Measurements from ENCODE around the gene FBN3.
"Not testable (repeated sequence)": the region's sequence is repeated elsewhere in the genome, so short reads cannot be mapped to it uniquely, and the experiment has no call there.

Gene FBN3

DNA sequence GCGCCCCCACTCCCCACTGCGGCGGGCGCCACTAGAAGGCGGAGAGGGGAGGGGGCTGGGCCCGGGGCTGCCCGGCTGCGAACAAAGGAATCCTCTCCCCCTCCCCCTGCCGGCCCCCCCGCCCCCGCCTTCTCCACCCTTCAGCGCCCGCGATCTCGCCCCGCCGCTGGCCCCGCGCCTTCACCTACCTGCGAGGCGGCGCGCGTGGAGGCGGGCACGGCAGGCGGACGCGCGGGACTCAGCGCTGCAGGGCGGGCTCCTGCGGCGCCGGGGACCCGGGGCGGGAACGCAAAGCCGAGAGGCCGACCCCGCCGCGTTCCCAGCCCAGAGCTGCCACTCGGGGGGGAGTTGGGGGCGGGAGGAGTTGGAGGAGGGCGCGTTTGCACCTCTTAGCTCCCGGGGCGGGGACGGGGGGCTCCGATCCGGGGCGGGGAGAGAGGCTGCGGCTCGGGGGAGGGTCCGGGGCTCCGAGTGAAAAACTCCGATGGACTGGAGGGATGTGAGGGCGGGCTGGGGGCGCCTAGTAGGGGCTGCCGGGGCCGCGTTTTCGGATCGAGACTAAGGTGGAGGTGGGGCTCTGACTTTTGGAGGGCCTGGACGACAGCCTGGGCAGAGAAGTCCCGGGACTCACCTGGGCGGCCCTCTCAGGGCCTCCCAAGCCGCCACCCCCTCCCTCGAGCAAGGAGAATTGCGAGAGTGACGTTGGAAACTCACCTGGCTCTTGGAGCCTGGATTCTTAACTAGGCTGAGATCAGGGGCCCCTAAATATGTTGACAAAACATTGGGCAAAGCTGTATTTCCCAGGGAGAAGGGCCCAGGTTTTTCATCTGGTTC, at the start of gene FBN3:
TSS of gene FBN3 (minus strand) at position 332 of the 834 bp plus-strand sequence. CDS start 2,112 bp downstream, outside the sequence.
- no peak for DNase-seq (ENCODE audit: low read depth, low spot score)

DNA sequence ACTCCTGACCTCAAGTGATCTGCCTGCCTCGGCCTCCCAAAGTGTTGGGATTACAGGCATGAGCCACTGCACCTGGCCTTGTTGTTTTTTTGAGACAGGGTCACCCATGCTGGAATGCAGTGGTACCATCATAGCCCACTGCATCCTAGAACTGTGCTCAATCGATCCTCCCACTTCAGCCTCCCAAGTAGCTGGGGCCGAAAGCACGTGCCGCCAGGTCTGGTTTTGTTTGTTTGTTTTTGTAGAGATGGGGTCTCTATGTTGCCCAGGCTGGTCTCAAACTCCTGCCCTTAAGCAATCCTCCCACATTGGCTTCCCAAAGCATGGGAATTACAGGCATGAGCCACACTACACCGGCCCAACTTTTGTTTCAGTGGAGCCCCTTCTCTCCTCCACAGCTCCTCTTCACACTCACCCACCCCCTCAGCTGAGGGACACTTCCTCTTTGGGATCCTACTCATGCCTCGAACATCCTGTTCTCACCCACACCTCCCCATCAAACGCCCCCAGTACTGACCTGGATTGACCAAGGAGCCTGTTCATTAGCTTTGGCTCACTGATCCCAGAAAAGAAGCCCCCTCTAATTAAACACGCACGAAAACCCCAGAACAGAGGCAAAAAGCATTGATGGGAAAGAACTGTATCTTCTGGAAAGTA, 47.0 kb upstream of the FBN3 start:
- no peak for DNase-seq (ENCODE audit: low read depth, low spot score)

DNA sequence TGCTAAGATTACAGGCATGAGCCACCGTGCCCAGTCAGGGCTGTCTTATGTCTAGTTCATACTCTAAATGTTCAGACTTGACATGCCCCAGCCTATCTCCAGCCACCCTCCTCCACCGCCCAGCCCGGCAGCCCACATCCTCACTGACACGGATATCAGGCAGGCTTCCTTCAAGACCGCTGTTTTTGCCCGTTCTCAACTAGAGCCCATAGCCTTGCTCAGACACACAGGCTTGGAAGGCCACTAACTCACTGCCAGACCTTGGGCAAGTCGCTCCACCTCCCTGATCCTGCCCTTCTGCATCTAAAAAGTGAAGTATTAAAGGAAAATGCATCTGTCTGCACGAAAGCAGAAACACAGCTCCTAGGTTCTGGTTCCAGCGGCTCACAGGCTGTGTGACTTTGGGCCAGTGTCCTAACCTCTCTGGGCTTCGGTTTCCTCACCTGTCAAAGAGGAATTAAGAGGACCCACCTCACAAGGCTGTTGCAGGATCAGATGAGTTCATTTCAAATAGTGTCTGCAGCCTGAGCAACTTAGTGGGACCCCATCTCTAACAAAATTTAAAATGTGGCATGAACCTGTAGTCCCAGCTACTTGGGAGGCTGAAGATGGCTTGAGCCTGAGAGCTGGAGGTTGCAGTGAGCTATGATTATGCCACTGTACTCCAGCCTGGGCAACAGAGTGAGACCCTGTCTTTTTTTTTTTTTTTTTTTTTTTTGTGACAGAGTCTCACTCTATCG, 45.3 kb upstream of the FBN3 start:
- DNase-seq (ENCODE audit: low read depth, low spot score) = no peak

DNA sequence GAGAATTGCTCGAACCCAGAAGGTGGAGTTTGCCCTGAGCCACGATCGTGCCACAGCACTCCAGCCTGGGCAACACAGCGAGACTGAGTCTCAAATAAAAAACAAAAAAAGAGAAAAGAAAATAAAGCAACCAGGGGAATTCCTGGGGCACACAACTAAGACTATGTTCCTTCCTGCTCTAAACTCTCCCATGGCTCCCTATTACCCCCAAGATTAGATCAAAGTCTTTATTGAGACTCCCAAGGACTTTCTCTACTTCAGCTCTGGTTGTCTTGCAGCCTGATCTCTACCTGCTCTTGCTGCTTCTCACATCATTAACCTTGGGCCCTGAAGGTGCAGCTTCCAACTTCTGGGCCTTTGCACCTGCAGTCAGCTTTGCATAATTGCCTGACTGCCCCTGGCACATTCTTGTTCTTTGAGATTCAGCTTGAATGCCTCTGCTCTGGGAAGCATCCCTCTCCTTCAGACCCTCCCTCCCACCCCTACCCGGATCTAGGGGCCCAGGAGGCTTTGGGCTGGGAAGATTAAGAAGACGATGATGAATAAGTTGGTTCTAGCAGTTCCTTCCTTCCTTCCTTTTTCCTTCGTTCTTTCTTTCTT, 42.9 kb upstream of the FBN3 start:
- no peak for DNase-seq (ENCODE audit: low read depth, low spot score)

DNA sequence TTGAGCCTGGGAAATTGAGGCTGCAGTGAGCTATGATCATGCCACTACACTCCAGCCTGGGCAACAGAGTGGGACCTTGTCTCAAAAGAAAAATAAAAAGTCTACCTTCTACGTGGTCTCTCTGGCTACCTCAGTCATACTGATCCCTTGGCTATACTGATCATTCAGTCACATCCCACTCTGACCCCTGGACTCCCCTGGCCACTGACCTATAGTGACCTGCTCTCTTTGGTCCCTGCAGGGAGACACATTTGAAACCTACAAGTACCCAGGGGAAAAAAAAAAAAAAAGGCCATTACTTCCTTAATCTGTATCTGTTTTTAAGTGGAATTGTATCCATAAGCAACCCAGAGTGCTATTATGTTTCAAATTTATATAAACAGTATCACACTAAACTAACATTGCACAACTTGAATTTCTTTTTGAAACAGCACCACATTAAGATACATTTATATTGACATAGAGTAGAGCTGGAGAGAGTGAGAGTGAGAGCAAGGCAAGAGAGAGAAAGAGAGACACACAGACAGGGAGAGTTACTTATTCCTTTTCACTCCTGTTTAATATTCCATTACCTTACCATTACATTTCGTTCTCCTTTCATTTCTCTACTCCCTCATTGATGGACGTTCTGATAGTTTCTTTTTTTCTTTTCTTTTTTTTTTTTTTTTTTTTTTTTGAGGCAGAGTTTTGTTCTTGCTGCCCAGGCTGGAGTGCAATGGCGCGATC, 36.1 kb upstream of the FBN3 start:
- no peak for DNase-seq (ENCODE audit: low read depth, low spot score)

DNA sequence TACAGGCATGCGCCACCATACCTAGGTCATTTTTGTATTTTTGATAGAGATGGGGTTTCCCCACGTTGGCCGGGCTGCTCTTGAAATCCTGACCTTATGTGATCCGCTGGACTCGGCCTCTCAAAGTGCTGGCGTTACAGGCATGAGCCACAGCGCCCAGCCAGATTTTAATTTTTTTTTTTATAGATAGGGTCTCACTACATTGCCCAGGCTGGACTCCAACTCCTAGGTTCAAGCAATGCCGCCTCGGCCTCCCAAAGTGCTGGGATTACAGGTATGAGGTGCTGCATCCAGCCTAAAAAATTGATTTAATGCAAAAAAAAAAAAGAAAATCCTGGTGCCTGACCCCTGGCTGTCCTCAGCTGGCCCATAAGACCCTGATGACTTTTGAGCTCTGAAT, 34.9 kb upstream of the FBN3 start:
- DNase-seq (ENCODE audit: low read depth, low spot score) = no peak

DNA sequence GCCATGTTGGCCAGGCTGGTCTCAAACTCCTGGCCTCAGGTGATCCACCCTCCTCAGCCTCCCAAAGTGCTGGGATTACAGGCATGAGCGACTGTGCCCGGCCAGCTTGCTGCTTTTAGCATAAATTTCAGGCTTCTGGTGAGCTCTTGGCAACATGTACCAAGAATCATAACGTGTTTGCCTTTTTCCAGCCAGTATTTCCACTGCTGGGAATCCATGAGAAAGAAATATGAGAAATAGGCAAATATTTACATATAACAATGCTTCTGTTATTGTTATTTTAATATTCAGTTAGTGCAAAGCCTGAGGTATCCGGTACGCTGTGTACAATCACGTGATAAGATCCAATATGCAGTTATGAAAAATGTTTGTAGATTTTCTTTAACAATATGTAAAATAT, 30.6 kb upstream of the FBN3 start:
- no peak for DNase-seq (ENCODE audit: low read depth, low spot score)

DNA sequence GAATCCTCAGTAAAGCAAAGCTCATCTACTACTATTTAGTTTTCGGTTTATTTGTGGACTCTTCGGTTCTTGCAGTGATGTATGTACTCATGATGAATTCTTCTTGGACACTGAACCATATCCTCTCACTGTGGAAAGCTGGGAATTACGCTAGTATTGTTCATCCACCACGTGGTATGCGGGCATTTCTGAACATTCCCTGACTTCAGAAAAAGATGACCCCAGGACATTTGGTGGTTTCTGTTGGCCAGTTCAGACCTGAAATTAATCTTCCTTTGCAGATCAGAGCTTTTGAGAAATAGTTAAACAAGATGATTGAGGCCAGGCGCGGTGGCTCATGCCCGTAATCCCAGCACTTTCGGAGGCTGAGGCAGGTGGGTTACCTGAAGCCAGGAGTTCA, 25.3 kb upstream of the FBN3 start:
- DNase-seq (ENCODE audit: low read depth, low spot score) = no peak

DNA sequence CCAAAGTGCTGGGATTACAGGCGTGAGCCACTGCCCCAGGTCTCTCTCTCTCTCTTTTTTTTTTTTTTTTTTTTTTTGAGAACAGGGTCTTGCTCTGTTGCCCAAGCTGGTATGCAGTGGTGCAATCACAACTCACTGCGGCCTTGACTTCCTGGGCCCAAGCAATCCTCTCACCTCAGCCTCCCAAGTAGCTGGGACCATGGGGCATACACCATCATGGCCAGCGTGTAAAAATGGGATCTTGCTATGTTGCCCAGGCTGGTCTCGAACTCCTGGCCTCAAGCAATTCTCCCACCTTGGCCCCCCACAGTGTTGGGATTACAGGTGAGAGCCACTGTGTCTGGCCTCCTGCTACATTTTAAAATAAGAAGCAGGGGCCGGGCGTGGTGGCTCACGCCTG, 19.1 kb upstream of the FBN3 start:
- DNase-seq (ENCODE audit: low read depth, low spot score) = no peak

DNA sequence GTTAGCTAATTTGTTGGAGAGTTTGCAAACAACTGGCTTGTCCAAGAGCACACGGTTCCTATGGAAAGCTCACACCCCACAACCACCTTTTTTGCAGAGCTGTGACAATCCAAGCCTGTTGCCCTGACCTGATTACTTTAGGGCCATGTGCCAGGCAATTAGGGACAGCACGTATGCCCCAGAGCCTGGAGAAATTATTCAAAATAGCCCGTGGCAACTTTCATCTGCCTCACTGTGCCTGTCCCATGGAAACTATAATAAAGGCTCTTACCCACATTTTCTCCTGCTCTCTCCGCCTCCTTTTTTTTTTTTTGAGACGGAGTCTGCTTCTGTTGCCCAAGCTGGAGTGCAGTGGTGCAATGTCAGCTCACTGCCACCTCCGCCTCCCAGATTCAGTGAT, 18.6 kb upstream of the FBN3 start:
- no peak for DNase-seq (ENCODE audit: low read depth, low spot score)

DNA sequence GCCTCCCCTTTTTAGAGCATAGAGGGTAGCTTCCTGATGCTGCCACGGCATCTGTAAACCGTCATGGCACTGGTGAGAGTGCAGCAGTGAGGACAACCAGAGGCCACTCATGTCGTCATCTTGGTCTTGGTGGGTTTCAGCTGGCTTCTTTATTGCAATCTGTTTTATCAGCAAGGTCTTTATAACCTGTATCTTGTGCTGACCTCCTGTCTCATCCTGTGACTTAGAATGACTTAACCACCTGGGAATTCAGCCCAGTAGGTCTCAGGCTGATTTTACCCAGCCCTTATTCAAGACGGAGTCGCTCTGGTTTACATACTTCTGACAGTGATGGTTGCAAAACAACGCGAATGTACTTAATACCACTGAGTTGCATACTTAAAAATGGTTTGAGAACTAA, 14.4 kb upstream of the FBN3 start:
- no peak for DNase-seq (ENCODE audit: low read depth, low spot score)

DNA sequence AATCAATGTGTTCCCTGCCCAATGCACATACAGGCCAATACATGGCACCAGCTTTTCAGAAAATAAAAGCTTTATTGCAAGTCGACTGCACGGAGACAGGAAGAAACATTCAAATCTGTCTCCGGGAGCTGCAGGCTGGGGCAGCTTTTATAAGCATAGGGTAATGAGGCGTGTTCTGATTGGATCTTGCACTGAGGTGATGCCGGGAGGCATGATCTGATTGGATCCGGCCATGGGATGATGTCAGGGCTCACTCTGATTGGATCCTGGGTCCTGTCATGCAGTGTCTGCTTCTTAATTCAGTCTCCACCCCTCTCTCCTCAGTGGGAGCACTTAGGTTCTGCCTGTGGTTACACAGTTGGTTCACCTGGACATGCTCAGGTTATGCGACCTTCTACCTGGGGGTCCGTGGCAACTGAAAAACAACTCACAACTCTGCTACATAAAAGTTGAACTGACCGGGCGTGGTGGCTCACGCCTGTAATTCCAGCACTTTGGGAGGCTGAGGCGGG, 11.8 kb upstream of the FBN3 start:
- DNase-seq (ENCODE audit: low read depth, low spot score) = peak; percentile 82

DNA sequence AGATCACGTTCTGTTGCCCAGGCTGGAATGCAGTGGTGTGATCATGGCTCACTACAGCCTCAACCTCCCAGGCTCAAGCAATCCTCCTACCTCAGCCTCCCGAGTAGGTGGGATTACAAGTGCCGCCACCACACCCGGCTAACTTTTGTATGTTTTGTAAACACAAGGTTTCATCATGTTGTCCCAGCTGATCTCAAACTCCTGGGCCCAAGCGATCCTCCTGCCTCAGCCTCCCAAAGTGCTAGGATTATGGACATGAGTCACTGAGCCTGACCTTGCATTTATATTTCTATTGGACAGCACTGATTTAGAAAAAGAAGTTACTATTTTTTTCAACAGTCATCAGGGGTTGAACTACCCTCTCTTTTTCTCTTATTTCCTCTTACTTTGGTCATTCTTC, 9.9 kb upstream of the FBN3 start:
- DNase-seq (ENCODE audit: low read depth, low spot score) = not testable (repeated sequence)

DNA sequence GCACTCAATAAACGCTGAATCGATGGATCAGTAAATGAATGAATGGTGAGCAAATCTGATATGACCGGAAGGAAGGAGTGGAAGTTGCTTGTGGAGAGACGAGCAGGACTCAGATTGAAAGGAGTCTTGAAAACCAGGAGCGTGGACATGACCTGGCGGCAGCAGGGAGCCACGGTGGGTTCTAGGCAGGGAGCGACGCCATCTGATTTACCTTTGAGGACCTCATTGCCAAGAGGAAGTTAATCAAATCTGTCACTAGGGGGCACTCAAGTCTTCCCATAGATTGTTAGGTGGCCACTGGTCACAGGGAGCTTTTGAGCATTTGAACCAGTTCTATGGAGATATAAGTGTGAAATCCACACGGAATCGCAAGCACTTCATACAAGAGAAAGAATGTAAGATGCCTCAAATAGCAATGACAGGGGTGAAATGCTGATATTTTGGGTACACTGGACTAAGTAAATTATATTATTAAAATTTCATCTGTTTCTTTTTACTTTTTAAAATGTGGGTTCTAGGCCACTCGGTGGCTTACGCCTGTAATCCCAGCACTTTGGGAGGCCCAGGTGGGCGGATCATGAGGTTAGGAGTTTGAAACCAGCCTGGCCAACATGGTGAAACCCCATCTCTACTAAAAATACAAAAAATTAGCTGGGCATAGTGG, 9.2 kb upstream of the FBN3 start:
- peak; percentile 80 for DNase-seq (ENCODE audit: low read depth, low spot score)

DNA sequence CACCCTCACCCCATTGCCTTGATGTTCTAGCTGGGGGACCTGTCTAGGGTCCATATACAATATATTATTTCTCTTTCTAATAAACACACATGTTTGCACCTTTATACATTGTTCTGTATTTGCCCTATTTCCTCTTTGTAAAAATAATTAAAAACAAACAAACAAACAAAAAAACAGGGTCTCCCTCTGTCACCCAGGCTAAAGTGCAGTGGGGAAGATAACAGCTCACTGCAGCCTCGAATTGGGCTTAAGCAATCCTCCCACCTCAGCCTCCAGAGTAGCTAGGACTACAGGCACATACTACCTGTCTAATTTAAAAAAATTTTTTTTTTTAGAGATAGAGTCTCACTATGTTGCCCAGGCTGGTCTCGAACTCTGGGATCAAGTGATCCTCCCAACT, 5.9 kb upstream of the FBN3 start:
- DNase-seq (ENCODE audit: low read depth, low spot score) = no peak

DNA sequence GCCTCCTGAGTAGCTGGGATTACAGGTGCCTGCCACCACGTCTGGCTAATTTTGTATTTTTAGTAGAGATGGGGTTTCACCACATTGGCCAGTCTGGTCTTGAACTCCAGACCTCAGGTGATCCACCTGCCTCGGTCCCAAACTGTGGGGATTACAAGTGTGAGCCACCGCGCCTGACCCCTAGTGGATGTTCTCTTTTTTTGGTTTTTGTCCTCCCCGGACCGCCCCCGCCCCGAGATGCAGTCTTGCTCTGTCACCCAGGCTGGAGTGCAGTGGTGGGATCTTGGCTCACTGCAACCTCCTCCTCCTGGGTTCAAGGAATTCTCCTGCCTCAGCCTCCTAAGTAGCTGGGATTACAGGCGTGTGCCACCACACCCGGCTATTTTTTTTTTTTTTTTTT, 4.6 kb upstream of the FBN3 start:
- DNase-seq (ENCODE audit: low read depth, low spot score) = not testable (repeated sequence)

DNA sequence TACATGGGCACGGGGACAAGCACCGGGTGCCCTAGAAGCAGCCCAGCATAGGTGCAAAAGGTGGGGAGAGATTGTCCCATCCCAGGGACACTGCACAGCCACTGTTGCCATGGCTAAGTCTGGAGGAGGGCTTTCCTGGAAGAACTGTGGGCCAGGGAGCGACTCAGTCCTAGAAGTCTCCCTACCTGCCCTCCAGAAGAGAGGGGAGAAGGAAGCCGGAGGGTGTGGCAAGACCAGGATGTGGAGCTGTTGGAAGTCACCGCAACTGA, 2.3 kb upstream of the FBN3 start:
- no peak for DNase-seq (ENCODE audit: low read depth, low spot score)

DNA sequence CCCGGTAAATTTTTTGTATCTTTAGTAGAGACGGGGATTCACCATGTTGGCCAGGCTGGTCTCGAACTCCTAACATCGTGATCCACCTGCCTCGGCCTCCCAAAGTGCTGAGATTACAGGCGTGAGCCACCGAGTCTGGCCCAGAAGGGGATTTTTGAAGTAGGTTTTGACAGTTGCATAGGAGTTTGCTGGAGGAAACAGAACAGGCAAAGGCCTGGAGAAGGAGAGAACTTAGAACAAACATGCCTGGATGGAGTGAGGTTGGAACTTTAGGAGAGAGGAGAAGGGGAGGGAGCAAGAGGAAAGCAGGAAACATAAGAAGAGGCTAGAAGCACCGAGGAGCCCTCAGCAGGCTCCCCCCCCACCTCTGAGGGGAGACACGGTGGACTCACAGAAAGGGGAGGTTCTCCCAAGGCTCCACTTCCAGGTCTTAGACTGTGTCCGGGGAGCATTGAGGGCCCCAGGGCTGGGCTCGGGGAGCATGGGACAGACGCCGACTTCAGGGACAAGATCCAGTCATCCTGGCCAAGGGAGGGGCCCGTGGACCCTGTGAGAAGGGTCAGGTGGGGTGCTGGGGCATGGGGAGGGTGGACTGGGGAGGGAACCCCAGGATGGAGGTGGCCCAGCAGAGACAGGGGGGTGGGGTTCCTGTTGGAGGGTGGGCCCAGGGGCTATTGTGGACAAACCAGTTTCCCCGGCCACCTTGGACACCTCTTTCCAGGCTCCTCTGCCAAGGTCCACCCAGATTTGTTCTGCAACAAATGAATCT, 1.8 kb upstream of the FBN3 start:
- DNase-seq (ENCODE audit: low read depth, low spot score) = no peak

DNA sequence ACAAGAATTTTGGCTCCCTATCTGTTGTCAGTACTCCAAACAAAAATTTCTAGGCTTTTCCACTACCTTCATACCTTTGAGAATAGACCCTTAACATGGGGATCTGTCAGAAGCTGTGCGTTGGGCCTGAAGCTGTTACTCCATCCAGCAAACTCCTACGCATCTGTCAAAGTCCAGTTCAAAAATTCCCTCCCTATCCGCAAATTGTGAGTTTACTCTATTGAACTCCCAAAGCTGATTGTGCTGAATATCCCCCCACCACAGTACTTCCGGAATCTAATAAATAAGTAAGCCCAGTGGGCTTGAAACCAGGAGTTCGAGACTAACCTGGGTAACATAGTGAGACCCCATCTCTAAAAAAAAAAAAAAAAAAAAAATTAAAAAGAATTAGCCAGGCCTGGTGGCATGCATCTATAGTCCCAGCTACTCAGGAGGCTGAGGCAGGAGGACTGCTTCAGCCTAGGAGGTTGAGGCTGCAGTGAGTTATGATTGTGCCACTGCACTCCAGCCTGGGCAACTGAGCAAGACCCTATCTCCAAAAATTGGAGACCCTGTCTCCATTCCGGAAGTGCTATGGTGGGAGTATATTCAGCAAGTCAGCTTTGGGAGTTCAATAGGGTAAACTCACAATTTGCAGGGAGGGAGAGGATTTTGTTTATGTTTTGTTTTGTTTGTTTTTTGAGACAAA, 930 bp upstream of the FBN3 start:
- DNase-seq (ENCODE audit: low read depth, low spot score) = no peak
